Epithelial cell of esophagus (primary cell): ENCODE measurements around the gene FAM228B.
"Not testable (repeated sequence)": the region's sequence is repeated elsewhere in the genome, so short reads cannot be mapped to it uniquely, and the experiment has no call there.

Experiments
- DNase-seq: peaks from one replicate; pipeline ENCODE4 v3.0.0; 2010; ENCODE audit warnings: low read depth
- H3K4me3 ChIP-seq: 2 replicates; pipeline ENCODE4 v1.5.1; 2011; ENCODE audit warnings: mild to moderate bottlenecking, low read length, control low read depth
- CTCF ChIP-seq: IDR thresholded peaks from 2 replicates; pipeline ENCODE4 v1.5.1; 2011; ENCODE audit warnings: low read depth, mild to moderate bottlenecking, low read length, control low read depth, inconsistent platforms; ENCODE audit not compliant: insufficient read depth; ENCODE audit errors: missing control alignments

The FAM228B gene

GRCh38 chr2:24123922-24124580 lies 782 bp downstream of the FAM228B start:
- no peak for DNase-seq

GRCh38 chr2:24125956-24126355 lies 2.7 kb downstream of the FAM228B start:
- no peak overlapping the region for H3K4me3 ChIP-seq
- no peak for TF ChIP-seq CTCF
- DNase-seq, result no peak

More at GRCh38 chr2:24123922-24124580, 782 bp downstream of the FAM228B start:
- H3K4me3 ChIP-seq, result peak overlapping the region; percentile 65
- TF ChIP-seq CTCF, result no peak

- no peak overlapping the region for H3K4me3 ChIP-seq
- DNase-seq, result no peak
- TF ChIP-seq CTCF, result no peak
Measured at GRCh38 chr2:24132543-24132942, 9.3 kb downstream of the FAM228B start.

- not testable (repeated sequence) for H3K4me3 ChIP-seq, DNase-seq
Measured at GRCh38 chr2:24140305-24140704, 17.0 kb downstream of the FAM228B start.

- H3K4me3 ChIP-seq, result no peak overlapping the region
- no peak for TF ChIP-seq CTCF
- no peak for DNase-seq
Measured at GRCh38 chr2:24147364-24147763, 24.1 kb downstream of the FAM228B start.

GRCh38 chr2:24152413-24153197 lies 29.3 kb downstream of the FAM228B start:
- TF ChIP-seq CTCF, result no peak
- no peak overlapping the region for H3K4me3 ChIP-seq
- no peak for DNase-seq

GRCh38 chr2:24153478-24153877 lies 30.2 kb downstream of the FAM228B start:
- no peak for TF ChIP-seq CTCF
- H3K4me3 ChIP-seq, result no peak overlapping the region
- peak; percentile 5 for DNase-seq
